ENCODE results near the gene UBE2G2.

DNA sequence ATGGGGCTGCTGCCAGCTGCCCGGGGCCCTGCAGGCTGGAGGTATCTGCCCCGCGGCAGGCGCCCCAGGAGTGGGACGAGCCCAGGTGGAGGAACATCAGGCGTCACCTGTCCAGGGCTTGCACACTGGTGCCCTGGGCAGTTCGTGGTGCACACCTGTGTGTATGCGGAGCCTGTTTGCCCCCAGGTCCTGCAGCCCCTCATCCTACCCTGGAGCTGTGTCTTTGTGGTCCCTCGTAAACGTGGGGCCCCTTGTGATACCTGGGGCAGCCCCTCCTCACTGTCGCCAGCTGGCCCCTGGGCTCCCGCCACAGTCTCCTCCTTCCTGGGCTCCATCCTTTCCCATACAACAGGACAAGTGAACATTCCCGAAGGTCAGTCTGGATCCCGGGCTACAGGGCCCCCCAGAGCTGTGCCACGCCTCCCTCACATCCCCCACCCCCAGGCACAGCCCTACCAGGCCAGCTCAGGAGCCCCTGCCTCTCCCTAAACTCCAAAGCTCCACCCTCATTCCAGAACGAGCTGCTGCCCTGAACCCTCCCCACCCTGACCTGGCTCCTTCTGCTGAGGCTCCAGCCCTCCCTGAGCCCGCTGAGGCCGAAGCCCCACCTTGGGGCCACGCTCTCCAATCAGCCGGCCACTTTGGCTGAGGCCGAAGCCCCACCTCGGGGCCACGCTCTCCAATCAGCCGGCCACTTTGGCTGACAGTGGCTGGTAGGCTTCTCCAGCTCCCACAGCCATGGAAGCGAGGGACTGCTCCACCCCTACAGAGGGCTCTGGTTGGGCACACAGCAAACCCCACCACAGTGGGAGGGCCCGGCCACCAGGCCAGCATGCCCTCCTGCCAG, 42.6 kb downstream of the UBE2G2 start:
- TF ChIP-seq, protein P1, sequence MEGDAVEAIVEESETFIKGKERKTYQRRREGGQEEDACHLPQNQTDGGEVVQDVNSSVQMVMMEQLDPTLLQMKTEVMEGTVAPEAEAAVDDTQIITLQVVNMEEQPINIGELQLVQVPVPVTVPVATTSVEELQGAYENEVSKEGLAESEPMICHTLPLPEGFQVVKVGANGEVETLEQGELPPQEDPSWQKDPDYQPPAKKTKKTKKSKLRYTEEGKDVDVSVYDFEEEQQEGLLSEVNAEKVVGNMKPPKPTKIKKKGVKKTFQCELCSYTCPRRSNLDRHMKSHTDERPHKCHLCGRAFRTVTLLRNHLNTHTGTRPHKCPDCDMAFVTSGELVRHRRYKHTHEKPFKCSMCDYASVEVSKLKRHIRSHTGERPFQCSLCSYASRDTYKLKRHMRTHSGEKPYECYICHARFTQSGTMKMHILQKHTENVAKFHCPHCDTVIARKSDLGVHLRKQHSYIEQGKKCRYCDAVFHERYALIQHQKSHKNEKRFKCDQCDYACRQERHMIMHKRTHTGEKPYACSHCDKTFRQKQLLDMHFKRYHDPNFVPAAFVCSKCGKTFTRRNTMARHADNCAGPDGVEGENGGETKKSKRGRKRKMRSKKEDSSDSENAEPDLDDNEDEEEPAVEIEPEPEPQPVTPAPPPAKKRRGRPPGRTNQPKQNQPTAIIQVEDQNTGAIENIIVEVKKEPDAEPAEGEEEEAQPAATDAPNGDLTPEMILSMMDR (IDR thresholded peaks at IDR 0.05): no peak
- TF ChIP-seq POLR2A (IDR thresholded peaks at IDR 0.05): no peak
